GM20000 (cell line): ENCODE measurements around the gene ABI3.

ENCODE experiments used
- DNase-seq: peaks from one replicate; pipeline ENCODE4 v3.0.0; 2012; ENCODE audit warnings: low spot score
- CTCF ChIP-seq: IDR thresholded peaks from 2 replicates; pipeline ENCODE4 v1.5.1; 2012; ENCODE audit warnings: mild to moderate bottlenecking, control low read depth; ENCODE audit errors: extremely low read depth, missing control alignments

Gene ABI3

DNA sequence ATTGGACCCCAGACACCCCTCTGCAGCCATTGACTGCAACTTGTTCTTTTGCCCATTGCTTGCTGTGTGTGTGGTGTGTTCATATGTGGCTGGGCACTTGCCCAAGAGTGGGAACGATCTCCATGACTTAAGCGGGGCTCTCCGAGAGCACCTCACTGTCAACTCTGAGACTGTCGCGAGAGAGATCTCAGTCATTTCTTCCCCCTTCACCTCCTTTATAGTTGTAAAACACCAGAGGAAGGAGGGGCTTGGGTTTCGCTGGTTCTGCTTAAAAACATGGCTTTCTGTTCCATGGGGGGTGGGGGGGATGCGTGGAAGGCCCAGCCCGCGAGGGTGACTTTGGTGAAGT, 12.6 kb downstream of the ABI3 start:
- DNase-seq, result peak; percentile 29
- TF ChIP-seq CTCF, result no peak

DNA sequence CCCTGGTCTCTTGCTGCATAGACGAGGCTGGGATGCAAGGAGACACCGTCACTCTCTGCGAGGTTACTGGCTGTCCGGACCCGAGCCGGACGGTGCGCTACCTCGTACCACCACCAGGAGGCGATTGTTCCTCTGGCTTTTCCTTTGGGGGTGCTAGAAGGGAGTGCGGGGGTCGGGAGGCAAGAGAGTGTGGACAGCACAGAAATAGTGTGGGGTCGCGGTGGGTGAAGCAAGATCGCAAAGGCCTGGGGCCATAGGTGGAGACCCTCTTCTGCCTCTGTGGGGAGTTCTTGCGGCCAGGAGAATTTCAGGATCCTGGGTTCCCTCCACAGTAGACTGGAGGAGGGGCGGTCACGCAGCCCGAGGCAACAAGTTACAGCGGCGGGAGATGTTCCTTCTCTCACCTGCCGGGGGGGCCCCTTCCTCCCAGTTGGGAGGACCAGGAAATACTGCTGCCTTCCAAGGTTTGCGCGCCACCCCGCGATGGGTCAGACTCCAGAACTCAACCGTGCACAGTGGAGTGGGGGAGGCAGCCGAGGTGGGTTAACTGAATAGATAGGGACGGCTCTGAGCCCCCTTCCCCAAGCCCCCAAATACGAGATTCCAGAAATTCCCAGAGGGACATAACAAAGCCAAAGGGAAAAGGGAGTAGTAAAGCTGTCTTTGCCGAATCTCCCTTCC, 13.2 kb downstream of the ABI3 start:
- DNase-seq, result peak; percentile 81
- peak; percentile 93 for TF ChIP-seq CTCF

DNA sequence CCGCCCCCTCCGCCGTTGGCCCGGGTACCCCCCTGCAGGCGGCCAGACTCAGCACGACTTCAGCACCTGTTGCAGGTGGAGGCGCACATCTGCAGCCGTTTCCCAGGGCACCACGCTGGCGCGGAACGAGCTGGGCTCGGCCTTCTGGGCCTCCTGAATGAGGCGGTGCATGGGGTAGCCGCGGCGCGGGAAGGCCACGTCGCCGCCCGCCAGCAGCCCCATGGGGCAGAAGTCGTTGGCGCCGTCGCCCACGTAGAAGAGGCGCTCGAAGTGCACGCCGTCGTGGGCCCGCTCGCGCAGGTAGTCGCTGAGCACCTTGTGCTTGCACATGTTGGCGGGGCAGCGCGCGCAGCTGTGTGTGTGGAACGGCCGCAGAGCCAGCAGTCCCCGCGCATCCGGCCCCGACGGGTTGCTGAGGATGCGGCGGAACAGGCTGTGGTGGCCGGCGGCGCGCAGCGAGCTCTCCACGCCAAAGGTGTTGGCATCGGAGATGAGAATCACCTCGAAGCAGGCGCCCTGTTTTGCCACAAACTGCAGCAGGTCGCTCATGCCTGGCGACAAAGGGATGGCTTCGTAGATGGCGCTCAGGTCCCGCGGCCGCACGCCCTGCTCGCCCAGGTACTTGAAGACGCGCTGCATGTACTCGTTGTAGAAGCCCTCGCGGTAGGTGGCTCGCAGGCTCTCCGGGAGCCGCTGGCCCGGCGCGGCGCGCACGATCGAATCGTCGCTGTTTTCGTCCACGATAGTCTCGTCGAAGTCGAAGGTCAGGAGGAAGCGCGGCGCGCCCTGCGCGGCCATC, 13.9 kb downstream of the ABI3 start:
- no peak for TF ChIP-seq CTCF
- DNase-seq, result peak; percentile 57

- DNase-seq, result no peak
- TF ChIP-seq CTCF, result no peak
These were observed 14.5 kb downstream of the ABI3 start for GRCh38 chr17:49224997-49225337.

DNA sequence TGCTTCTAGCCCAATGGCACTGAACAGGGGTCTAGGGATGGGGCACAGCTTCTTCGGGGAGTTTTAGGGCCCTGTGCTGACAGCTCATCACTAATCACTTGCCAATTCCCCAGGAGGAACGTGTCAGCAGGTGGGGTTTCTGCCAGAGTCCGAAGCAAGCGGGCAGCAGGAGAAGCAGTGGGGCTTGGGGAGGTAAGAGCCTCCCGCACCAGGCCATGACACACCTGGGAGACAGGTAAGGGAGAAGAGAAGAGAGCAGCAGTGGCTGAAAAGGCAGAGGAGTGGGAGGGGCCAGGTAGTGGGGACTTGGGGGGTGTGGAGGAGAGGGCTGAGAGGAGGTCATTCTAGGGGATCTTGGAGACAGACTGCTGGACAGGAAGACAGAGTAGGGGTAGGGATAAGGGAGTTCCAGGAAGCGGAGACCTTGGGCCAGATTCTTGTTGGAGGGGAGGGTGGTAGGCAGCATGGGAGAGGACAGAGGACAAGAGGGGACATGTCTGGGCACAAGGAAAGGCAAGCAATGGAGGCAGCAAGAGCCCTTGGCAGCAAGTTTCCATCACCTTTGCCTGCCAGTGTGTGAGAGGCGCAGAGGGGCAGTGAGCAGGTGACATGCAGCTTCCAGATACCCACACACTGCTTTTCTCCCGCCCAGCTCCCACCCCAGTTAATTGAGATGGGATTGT, 15.2 kb downstream of the ABI3 start:
- DNase-seq, result peak; percentile 20
- TF ChIP-seq CTCF, result no peak

GRCh38 chr17:49226771-49227435, 16.4 kb downstream of the ABI3 start:
- no peak for TF ChIP-seq CTCF

More at GRCh38 chr17:49226771-49227435, 16.4 kb downstream of the ABI3 start:
- DNase-seq, result peak; percentile 32
